Measurements from ENCODE around the gene IL12RB1.

GRCh38 chr19:18059297-18059696 is 27.4 kb downstream of the IL12RB1 start:
- no peak for TF ChIP-seq CTCF (IDR thresholded peaks at IDR 0.05)
- no peak for TF ChIP-seq POLR2A (IDR thresholded peaks at IDR 0.05)

All from lower leg skin (tissue), 3 donors.